ENCODE data around the gene ADCY5.

The ADCY5 gene

GRCh38 chr3:123424999-123425712 lies 23.7 kb downstream of the ADCY5 start:
- no peak for DNase-seq

- no peak for DNase-seq
Measured at GRCh38 chr3:123424321-123424998, 24.4 kb downstream of the ADCY5 start.

DNA sequence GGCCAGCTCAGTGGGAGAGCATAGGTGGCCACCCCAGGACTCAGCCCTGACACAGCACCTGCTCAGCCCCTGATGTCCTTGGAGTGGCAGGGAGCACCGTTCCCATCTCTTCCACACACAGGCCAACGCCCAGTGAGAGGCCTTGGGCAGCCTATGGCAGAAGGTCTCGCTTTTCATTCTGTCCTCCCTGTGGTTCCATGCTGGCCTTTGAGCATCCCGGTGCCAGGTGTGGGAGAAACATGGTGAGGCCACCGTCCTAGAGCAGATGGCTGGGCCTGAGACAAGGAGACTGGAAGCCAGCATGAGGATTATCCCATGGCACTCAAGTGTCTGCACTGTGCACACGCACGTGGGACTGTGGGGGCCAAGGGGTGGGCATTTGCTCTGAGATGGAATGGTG lies 25.1 kb downstream of the ADCY5 start:
- no peak for DNase-seq

- no peak for DNase-seq
Measured at GRCh38 chr3:123423031-123423430, 25.9 kb downstream of the ADCY5 start.

DNA sequence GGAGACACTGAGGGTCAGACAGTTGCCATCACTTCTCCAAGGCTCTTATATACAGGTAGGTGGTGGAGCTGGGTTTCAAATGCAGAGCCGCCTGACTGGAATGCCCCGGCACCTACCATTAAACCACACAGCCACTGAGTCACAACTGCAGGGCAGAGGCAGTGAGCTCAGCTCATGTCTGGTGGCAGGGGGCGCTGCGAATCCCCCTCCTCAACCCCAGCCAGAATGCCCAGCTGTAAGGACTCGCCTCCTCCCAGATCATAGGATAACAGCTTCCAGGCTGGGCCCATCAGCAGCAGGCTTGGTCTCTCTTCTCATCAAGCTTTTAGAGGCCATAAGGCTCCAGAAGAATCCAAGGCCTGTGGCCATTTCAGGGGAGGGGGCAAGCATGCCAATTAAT lies 26.4 kb downstream of the ADCY5 start:
- no peak for DNase-seq

- no peak for DNase-seq
Measured at GRCh38 chr3:123421353-123422174, 27.3 kb downstream of the ADCY5 start.

GRCh38 chr3:123420416-123420968 lies 28.4 kb downstream of the ADCY5 start:
- no peak for DNase-seq

DNA sequence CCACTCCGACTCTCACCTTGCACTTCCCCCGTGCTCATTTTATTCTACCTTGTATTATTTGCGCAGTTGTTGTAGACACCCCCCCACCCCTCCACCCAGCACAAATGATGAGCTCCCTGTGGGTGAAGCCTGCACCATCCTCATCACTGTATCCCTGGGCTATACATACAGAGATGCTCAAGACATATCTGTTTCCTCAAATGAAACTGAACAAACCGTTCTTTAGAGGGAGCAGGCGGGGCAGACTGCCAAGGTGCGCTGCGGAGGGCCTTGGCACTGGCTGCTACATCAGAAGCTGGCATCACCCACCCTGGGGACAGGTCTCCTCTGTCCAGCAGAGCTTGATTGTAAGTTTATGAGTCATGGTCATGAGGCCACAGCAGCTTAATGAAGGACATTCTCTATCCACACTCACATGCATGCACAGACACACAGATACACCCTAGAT lies 29.0 kb downstream of the ADCY5 start:
- DNase-seq = no peak

DNA sequence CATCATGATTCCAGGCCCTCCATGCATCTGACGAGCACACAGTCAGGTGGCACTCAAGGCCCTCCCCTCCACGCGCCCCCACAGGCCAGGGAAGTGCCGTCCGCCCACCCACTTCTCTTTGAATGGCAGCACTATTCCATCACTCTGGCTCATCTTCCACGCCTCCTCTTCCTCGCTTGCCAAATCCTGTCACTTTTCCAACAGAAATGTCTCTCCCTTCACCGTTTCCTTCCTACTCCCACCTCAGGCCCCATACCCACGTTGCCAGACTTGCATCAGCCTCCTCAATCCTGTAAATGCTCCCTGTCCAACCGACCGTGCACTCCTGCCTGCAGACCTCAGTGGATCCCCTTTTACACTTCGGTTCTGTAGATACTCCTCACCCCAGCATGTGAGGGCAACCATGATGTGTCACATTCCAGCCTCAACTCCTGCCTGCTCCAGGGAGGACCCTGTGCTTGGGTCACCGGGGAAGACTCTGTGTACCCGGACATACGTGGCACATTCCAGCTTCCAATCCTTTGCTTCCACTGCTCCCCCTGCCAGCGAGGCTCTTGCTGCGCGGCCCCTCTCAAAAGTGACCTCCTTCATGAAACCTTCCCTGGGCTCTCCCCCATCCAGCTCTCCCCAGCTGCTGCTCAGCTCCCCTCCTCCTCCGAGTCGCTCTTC lies 29.6 kb downstream of the ADCY5 start:
- DNase-seq = no peak

DNA sequence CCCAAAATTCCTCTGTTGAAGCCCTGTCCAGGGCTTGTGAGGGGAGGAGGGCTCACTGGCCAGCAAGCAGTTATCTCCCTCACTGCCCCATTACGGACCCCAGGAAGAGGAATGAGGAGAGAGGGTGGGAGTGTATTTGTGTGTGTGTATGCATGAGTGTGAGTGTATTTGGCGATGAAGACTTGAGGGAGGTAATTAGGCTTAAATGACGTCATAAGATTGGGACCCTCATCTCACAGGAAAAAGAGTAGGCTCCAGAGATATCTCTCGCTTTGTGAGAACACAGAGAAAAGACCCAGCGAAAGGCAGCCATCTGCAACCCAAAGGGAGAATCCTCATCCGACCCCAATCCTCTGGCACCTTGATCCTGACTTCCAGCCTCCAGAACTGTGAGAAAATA lies 32.2 kb downstream of the ADCY5 start:
- no peak for DNase-seq

GRCh38 chr3:123416173-123416572 lies 32.7 kb downstream of the ADCY5 start:
- DNase-seq = no peak

DNA sequence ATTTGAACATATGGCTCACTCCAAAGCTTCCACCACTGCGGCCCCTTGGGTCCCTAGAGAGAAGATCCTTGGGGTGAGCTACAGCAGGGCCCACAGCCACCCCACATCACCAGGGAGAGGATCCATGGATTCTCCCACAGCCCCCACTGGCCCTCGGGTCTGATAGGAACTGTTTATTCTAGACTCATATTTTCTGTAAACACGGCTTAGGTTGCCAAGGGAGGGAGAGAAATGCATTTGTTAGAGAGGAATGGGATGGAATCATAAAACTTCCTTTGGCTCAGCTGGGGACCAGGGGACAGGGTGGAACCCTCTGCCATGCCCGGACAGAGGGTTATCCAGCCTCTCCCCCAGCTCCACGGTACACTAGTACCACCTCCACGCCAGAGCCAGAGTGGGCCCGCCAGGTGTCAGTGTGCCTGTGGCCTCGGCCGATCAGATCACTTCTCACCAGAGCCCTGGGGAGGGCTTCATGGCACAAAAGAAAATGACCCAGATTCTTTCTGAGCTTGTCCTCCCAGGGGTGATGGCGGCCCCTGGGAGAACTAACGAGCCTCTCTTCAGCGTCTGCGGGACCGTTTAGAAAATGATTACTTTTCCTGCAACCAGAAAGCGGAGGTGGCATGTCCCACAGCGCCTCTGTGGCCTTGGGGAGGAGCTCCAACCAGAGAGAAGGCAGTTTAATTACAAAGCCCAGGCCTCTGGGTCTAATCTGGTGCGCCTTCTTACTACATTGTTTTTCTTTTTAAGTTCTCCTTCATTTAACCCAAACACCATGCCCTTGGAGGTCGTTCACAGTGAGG lies 33.7 kb downstream of the ADCY5 start:
- no peak for DNase-seq

GRCh38 chr3:123412811-123413604 lies 35.9 kb downstream of the ADCY5 start:
- no peak for DNase-seq

- DNase-seq = no peak
Measured at GRCh38 chr3:123412076-123412475, 36.8 kb downstream of the ADCY5 start.

GRCh38 chr3:123411340-123412040 lies 37.4 kb downstream of the ADCY5 start:
- no peak for DNase-seq

GRCh38 chr3:123410149-123410515 lies 38.8 kb downstream of the ADCY5 start:
- DNase-seq = no peak

DNA sequence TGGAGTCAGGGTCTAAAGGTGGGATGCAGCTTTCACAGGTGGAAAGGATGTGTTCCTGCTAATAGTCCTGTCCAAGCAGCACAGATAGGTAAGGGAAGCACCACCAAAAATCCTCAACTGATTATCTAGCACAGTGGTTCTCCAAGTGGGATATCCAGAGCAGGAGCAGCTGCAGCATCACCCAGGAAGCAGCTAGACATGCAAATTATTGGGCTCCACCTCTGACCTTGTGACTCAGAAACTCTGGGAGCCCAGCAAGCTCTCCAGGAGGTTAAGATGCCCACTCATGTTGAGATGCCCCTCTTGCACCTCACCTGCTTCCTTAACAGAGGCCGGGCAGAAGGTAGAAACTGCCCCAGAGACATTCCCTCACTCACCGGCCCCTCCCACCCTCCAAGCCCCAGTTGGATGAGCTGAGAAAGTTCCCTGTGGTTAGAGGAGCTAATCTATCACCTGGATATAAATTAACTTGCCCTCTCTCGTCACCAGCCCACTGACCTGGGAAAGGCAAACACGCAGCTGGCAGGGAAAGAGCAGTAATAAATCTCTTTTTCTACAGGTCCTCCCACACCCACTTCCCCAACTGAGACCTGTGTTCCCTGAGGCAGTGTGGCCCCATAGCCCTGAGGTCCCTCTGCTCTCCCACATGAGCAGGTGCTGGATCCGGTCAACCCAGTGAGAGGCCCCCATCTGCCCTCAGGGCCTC lies 39.3 kb downstream of the ADCY5 start:
- no peak for DNase-seq

DNA sequence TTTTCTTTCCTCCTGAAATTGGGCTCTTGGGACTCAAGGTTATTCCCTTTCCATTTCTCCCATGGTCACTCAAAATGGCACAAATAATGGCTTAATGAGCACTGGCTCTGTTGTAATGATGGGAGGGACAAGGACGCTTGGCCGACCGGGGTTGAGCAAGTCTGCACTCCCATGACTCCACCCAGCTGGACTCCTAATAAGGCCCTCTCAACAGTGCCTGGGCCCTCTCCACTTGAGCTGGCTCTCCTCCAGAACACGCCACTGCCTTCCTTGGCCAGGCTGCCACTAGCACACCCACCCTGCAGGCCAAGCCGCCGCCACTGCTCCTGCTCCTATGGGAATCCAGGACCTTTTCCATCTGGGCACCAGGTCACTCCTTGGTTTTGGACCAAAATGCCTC lies 42.3 kb downstream of the ADCY5 start:
- DNase-seq = no peak

- no peak for DNase-seq
Measured at GRCh38 chr3:123405936-123406510, 42.9 kb downstream of the ADCY5 start.

- no peak for DNase-seq
Measured at GRCh38 chr3:123405021-123405420, 43.9 kb downstream of the ADCY5 start.
